HG03378 (cell line): ENCODE measurements around the gene NCAPG.

Experiments used
- ATAC-seq: cut with Tn5 transposase; IDR thresholded peaks from one replicate; pipeline ENCODE4 v1.9.1; 2021; ENCODE audit warnings: mild to moderate bottlenecking, moderate library complexity; ENCODE audit not compliant: unreplicated experiment

NCAPG gene

GRCh38 chr4:17875402-17876070 is 64.8 kb downstream of the NCAPG start:
- ATAC-seq, result peak; percentile 97

GRCh38 chr4:17876943-17877342 is 66.2 kb downstream of the NCAPG start:
- ATAC-seq, result no peak

- ATAC-seq, result no peak
These were observed 66.9 kb downstream of the NCAPG start for GRCh38 chr4:17877661-17878060.

- ATAC-seq, result no peak
These were observed 73.3 kb downstream of the NCAPG start for GRCh38 chr4:17884063-17884462.

GRCh38 chr4:17884511-17884910 is 73.7 kb downstream of the NCAPG start:
- ATAC-seq, result no peak

- no peak for ATAC-seq
These were observed 78.9 kb downstream of the NCAPG start for GRCh38 chr4:17889692-17890091.

- no peak for ATAC-seq
These were observed 83.6 kb downstream of the NCAPG start for GRCh38 chr4:17894421-17894820.
